Calu3 (cell line): Measurements from ENCODE around the gene C1orf35. TPM values are rescaled to one million over a fixed set of nuclear protein-coding genes. Genes with fewer than 3 reads are reported as not detected.

Experiments used
- BruUV-seq: library from RNA; stranded (reverse); fragments of 400-500 nt; replicated peaks from 2 replicates; lab custom pipeline; 2021; lab: Mats Ljungman, UMichigan
- CTCF ChIA-PET: fragments of 300-600 bp; sonication (Branson Sonifier 250); formaldehyde crosslinking; loops from one replicate; lab custom pipeline; 2022; ENCODE audit warnings: antibody characterized with exemption; lab: Charles Lee
- DNase-seq: peaks from one replicate; pipeline ENCODE4 v3.0.0; 2022
- H3K27ac Mint-ChIP-seq: one replicate; pipeline ENCODE4 v1.8.0; 2022; ENCODE audit warnings: mixed read lengths; ENCODE audit not compliant: unreplicated experiment
- H3K27me3 Mint-ChIP-seq: one replicate; pipeline ENCODE4 v1.8.0; 2022; ENCODE audit warnings: mixed read lengths; ENCODE audit not compliant: unreplicated experiment
- H3K36me3 Mint-ChIP-seq: one replicate; pipeline ENCODE4 v1.8.0; 2022; ENCODE audit warnings: mild to moderate bottlenecking, moderate library complexity, mixed read lengths; ENCODE audit not compliant: insufficient read depth, unreplicated experiment
- H3K4me1 Mint-ChIP-seq: one replicate; pipeline ENCODE4 v1.8.0; 2022; ENCODE audit warnings: mild to moderate bottlenecking, low read depth, mixed read lengths; ENCODE audit not compliant: unreplicated experiment
- H3K4me3 Mint-ChIP-seq: one replicate; pipeline ENCODE4 v1.8.0; 2022; ENCODE audit warnings: mild to moderate bottlenecking, low read depth, moderate library complexity, mixed read lengths; ENCODE audit not compliant: unreplicated experiment
- H3K9me3 Mint-ChIP-seq: one replicate; pipeline ENCODE4 v1.8.0; 2022; ENCODE audit warnings: low read depth, mixed read lengths; ENCODE audit not compliant: unreplicated experiment
- CTCF ChIP-seq: fragments of 200-600 bp; IDR thresholded peaks from one replicate; pipeline ENCODE4 v1.8.0; 2022; ENCODE audit warnings: antibody characterized with exemption; ENCODE audit not compliant: unreplicated experiment
- intact Hi-C: fragments of 100-400 bp; cut with micrococcal nuclease; formaldehyde crosslinking; loops from one replicate; pipeline ENCODE4 v1.10.0; 2022; ENCODE audit not compliant: unreplicated experiment
- total RNA-seq: library from RNA; stranded (reverse); gene quantifications from 2 replicates; pipeline ENCODE4 v1.2.3, GENCODE V29; 2022

The C1orf35 gene
- total RNA-seq, 1 experiment from 2014 or later: 38.1 TPM

- Mint-ChIP-seq H3K27ac (peak overlapping the region; percentile 81), H3K4me1 (peaks cover 20% of the 10 kb centered on the region), H3K36me3 (peaks cover 45% of the 10 kb centered on the region), H3K27me3 (no peaks in the 10 kb centered on the region), H3K4me3 (peak overlapping the region; percentile 84), H3K9me3 (no peaks in the 10 kb centered on the region)
- CTCF ChIA-PET: interaction anchor here (0.8 to 2.1 kb wide), 3 partner anchors 10 to 24 kb away, joined by 3 to 5 read pairs (median 4); partner anchors contain the start of gene IBA57
- TF ChIP-seq CTCF: no peak
- peak; percentile 45 for DNase-seq
- intact Hi-C loops: no loop called here
- no TSS peak for BruUV-seq
Measured at GRCh38 chr1:228141226-228142044, 38.3 kb upstream of the C1orf35 start.

- no peak for DNase-seq
- peak overlapping the region; percentile 84 for H3K4me3 Mint-ChIP-seq
- TF ChIP-seq CTCF: no peak
- TSS peak; percentile 19 for BruUV-seq
- no peaks in the 10 kb centered on the region for H3K27me3 Mint-ChIP-seq
- peak overlapping the region; percentile 81 for H3K27ac Mint-ChIP-seq
- peaks cover 20% of the 10 kb centered on the region for H3K4me1 Mint-ChIP-seq
- CTCF ChIA-PET: interaction anchor here (0.8 to 1.0 kb wide), 2 partner anchors 26 to 252 kb away, joined by 3 to 4 read pairs; no protein-coding TSS in a partner anchor
- H3K36me3 Mint-ChIP-seq: peaks cover 45% of the 10 kb centered on the region
- intact Hi-C loops: no loop called here
- H3K9me3 Mint-ChIP-seq: no peaks in the 10 kb centered on the region
Measured at GRCh38 chr1:228140724-228141225, 37.6 kb upstream of the C1orf35 start.

DNA sequence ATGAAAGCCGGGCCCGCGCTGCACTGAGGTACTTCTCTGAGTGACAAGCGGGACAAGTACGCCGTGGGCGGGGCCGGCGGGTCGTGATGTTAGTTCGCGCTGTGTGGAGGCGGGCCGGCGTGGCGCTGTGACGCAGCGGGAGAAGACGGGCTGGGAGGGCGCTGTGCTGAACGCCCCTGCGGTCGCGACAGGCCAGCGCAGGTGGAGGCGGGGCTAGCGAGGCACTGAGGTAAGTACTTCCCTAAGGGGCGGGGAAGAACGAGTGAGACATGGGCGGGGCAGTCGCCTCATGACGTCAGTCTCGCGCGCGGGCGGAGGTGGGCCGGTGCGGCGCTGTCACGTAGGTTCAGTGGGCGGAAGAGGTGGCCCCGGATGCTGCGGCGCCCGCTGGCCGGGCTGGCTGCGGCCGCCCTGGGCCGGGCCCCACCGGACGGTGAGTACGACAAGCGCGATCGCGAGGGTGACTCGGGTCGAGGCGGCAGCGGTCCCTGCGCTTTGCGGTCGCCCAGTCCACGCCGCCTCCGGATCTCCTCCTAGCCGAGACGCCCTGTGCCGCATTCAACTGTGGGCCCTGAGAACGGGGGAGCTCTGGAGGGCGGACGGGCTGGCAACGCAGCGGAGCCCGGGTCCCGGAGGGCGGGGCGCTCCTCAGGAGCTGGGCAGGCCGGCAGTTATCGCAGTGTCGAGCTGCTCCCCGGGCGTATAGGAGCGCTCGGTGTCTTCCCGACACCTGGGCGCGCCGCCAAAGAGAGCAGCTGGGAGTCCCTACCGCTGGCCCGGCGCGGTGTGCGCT, 37.0 kb upstream of the C1orf35 start, which contains the start of gene GUK1:
TSS of gene GUK1 (plus strand) at position 349 of the 793 bp plus-strand sequence. CDS start at position 373, 24 bp downstream.
- intact Hi-C loops: loop anchor here (10.0 kb wide), 1 partner anchor 255 kb away; no protein-coding TSS in a partner anchor
- CTCF ChIA-PET: interaction anchor here (0.8 to 1.0 kb wide), 2 partner anchors 27 to 253 kb away, joined by 3 to 4 read pairs; no protein-coding TSS in a partner anchor
- peaks cover 20% of the 10 kb centered on the region for H3K4me1 Mint-ChIP-seq
- H3K4me3 Mint-ChIP-seq: peak within 1 kb of the TSS; percentile 84
- TSS peak; percentile 70 for BruUV-seq
- DNase-seq: peak; percentile 100
- H3K27ac Mint-ChIP-seq: peak within 1 kb of the TSS; percentile 94
- H3K9me3 Mint-ChIP-seq: no peaks in the 10 kb centered on the region
- no peak for TF ChIP-seq CTCF
- no peaks in the 10 kb centered on the region for H3K27me3 Mint-ChIP-seq
- peaks cover 45% of the 10 kb centered on the region for H3K36me3 Mint-ChIP-seq

DNA sequence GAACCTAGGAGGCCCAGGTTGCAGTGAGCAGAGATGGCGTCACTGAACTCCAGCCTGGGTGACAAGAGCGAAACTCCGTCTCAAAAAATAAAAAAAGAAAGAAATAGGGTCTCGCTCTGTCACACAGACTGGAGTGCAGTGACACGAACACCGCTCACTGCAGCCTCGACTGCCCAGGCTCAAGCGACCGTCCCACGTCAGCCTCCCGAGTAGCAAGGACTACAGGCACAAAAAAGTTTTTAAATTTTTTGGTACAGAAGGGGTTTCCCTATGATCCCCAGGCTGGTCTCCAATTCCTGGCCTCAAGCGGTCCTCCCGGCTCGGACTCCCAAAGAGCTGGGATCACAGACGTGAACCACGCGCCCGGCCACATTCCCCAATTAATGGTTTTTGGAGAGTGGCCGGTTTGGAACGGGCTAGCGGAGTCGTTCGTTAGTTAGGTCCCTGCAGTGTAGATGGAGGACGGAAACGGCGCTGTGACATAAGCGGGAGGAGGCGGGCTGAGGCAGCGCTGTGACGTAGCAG, 36.3 kb upstream of the C1orf35 start:
- Mint-ChIP-seq H3K9me3 (no peaks in the 10 kb centered on the region), H3K27ac (peak overlapping the region; percentile 94), H3K4me1 (peaks cover 20% of the 10 kb centered on the region), H3K36me3 (peaks cover 45% of the 10 kb centered on the region), H3K4me3 (peak overlapping the region; percentile 84), H3K27me3 (no peaks in the 10 kb centered on the region)
- CTCF ChIA-PET: no interaction called here
- DNase-seq: no peak
- intact Hi-C loops: loop anchor here (10.0 kb wide), 1 partner anchor 255 kb away; no protein-coding TSS in a partner anchor
- BruUV-seq: TSS peak; percentile 84
- TF ChIP-seq CTCF: no peak
